HepG2 (cell line): Measurements from ENCODE around the gene LSMEM2. TPM values are rescaled to one million over a fixed set of nuclear protein-coding genes. Genes with fewer than 3 reads are reported as not detected.

Source experiments
- FOXK2 ChIP-seq: fragments of 450-650 bp; IDR thresholded peaks from 2 replicates; pipeline ENCODE4 v1.6.1; 2016
- ZNF3 ChIP-seq: IDR thresholded peaks from 2 replicates; pipeline ENCODE4 v1.7.0; 2017; ENCODE audit warnings: inconsistent platforms
- ZNF552 ChIP-seq: sonication (generic); formaldehyde crosslinking; IDR thresholded peaks from 2 replicates; pipeline ENCODE4 v1.9.0; 2022; ENCODE audit warnings: missing genetic modification reagents, mild to moderate bottlenecking, borderline replicate concordance
- ZNF652 ChIP-seq: IDR thresholded peaks from 2 replicates; pipeline ENCODE4 v1.6.1; 2016; ENCODE audit warnings: low read depth, borderline replicate concordance
- polyA plus RNA-seq, 8 experiments: library from polyadenylated mRNA; depleted of rRNA in 3 of 8; stranded (reverse) in 7 of 8; unstranded in 1 of 8; fragments of >200 nt; fragmentation: Illumina TruSeq in 4 of 8; extraction: Trizol in 4 of 8; gene quantifications; 2 replicates each; pipeline versions ENCODE4 v1.2.1 to v1.2.3, GENCODE V29; 2011 to 2016; ENCODE audit warnings: low read depth in 4 of 8, missing spikeins in 1 of 8, mixed read lengths in 1 of 8; ENCODE audit not compliant: insufficient read depth in 1 of 8
- total RNA-seq, 5 experiments: library from RNA; depleted of rRNA; stranded (reverse); fragments of >200 nt; fragmentation: Illumina TruSeq; extraction: Trizol; gene quantifications; 2 replicates each; pipeline ENCODE4 v1.2.3, GENCODE V29; 2016; ENCODE audit warnings: low read depth in 1 of 5
- TF ChIP-seq, protein P1 (sequence below): sonication (generic); formaldehyde crosslinking; IDR thresholded peaks from 2 replicates; pipeline ENCODE4 v1.8.0; 2022; ENCODE audit warnings: mild to moderate bottlenecking, missing genetic modification reagents, moderate library complexity
- TF ChIP-seq, protein P2 (sequence below): IDR thresholded peaks from 2 replicates; pipeline ENCODE4 v1.6.1; 2012; ENCODE audit warnings: low read depth, low read length, improper control_type of control experiment
- TF ChIP-seq, protein P3 (sequence below): sonication (generic); formaldehyde crosslinking; IDR thresholded peaks from 2 replicates; pipeline ENCODE4 v1.5.0; 2020; ENCODE audit warnings: mild to moderate bottlenecking, missing genetic modification reagents, borderline replicate concordance
- TF ChIP-seq, protein P4 (sequence below): sonication (generic); formaldehyde crosslinking; IDR thresholded peaks from 2 replicates; pipeline ENCODE4 v1.4.0; 2020; ENCODE audit warnings: mild to moderate bottlenecking, missing genetic modification reagents
- TF ChIP-seq, protein P5 (sequence below): sonication (generic); formaldehyde crosslinking; IDR thresholded peaks from 2 replicates; pipeline ENCODE4 v1.4.0; 2020; ENCODE audit warnings: missing genetic modification reagents
- TF ChIP-seq, protein P6 (sequence below): sonication (generic); formaldehyde crosslinking; IDR thresholded peaks from 2 replicates; pipeline ENCODE4 v1.4.0; 2020; ENCODE audit warnings: mild to moderate bottlenecking, missing genetic modification reagents

Gene LSMEM2
- total and polyA plus RNA-seq, 2 of the 13 experiments (the other 11 are each of a cell fraction or from before 2014, with no cell fraction given) = 0.07 to 0.41 TPM

DNA sequence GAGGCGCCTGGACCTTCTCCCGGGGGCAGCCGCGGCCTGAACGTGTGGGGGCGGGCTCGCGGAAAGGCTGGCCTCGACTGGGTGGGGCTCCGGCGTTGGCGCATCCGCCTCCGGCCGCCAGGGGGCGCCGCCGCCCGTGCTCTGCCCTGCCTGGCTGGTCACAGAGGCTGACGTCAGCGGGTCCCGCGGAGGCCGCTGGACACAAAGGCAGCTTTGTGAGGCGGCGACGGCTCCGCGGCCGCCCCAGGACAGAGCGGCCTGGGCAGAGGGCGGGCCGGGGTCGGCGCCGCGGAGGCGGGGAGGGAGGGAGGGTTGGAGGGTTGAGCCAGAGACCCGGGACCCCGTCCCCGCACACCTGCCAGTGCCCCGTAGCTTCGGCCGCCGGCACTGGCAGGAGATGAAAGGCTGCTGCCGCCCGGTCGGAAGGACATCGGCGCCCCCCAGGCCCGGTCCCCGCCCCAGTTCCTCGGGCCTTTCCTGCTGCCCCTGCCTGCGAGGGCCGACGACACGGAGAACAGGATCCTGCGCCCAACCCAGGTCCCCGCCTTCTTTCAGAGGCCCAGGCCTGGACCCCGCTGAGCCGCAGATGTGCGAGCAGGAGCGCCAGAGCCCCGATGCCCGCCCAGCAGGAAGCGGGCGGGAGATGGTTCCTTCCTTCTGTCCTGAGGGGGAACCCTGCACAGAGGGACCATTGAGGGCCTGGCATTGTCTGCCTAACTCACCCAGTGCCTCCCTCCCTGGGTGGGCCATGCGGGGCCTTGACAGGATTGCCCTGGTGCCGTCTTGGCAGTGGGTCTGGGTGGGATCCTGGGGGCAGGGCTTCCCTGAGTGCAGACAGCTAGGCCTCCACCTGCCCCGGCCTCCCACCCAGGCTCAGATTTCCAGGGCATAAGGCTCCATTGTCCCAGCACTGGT lies 18.6 kb upstream of the LSMEM2 start (continued):
- TF ChIP-seq, protein P1, sequence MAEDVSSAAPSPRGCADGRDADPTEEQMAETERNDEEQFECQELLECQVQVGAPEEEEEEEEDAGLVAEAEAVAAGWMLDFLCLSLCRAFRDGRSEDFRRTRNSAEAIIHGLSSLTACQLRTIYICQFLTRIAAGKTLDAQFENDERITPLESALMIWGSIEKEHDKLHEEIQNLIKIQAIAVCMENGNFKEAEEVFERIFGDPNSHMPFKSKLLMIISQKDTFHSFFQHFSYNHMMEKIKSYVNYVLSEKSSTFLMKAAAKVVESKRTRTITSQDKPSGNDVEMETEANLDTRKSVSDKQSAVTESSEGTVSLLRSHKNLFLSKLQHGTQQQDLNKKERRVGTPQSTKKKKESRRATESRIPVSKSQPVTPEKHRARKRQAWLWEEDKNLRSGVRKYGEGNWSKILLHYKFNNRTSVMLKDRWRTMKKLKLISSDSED = no peak
- TF ChIP-seq, protein P2, sequence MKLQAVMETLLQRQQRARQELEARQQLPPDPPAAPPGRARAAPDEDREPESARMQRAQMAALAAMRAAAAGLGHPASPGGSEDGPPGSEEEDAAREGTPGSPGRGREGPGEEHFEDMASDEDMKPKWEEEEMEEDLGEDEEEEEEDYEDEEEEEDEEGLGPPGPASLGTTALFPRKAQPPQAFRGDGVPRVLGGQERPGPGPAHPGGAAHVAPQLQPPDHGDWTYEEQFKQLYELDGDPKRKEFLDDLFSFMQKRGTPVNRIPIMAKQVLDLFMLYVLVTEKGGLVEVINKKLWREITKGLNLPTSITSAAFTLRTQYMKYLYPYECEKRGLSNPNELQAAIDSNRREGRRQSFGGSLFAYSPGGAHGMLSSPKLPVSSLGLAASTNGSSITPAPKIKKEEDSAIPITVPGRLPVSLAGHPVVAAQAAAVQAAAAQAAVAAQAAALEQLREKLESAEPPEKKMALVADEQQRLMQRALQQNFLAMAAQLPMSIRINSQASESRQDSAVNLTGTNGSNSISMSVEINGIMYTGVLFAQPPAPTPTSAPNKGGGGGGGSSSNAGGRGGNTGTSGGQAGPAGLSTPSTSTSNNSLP = no peak
- no peak for TF ChIP-seq ZNF652 (CRISPR knock-in tag)
- TF ChIP-seq, protein P3, sequence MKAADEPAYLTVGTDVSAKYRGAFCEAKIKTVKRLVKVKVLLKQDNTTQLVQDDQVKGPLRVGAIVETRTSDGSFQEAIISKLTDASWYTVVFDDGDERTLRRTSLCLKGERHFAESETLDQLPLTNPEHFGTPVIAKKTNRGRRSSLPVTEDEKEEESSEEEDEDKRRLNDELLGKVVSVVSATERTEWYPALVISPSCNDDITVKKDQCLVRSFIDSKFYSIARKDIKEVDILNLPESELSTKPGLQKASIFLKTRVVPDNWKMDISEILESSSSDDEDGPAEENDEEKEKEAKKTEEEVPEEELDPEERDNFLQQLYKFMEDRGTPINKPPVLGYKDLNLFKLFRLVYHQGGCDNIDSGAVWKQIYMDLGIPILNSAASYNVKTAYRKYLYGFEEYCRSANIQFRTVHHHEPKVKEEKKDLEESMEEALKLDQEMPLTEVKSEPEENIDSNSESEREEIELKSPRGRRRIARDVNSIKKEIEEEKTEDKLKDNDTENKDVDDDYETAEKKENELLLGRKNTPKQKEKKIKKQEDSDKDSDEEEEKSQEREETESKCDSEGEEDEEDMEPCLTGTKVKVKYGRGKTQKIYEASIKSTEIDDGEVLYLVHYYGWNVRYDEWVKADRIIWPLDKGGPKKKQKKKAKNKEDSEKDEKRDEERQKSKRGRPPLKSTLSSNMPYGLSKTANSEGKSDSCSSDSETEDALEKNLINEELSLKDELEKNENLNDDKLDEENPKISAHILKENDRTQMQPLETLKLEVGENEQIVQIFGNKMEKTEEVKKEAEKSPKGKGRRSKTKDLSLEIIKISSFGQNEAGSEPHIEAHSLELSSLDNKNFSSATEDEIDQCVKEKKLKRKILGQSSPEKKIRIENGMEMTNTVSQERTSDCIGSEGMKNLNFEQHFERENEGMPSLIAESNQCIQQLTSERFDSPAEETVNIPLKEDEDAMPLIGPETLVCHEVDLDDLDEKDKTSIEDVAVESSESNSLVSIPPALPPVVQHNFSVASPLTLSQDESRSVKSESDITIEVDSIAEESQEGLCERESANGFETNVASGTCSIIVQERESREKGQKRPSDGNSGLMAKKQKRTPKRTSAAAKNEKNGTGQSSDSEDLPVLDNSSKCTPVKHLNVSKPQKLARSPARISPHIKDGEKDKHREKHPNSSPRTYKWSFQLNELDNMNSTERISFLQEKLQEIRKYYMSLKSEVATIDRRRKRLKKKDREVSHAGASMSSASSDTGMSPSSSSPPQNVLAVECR (CRISPR knock-in tag) = peak; percentile 65; the same call in 1 of the 2 replicates
- TF ChIP-seq, protein P4, sequence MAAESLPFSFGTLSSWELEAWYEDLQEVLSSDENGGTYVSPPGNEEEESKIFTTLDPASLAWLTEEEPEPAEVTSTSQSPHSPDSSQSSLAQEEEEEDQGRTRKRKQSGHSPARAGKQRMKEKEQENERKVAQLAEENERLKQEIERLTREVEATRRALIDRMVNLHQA = no peak
- TF ChIP-seq, protein P5, sequence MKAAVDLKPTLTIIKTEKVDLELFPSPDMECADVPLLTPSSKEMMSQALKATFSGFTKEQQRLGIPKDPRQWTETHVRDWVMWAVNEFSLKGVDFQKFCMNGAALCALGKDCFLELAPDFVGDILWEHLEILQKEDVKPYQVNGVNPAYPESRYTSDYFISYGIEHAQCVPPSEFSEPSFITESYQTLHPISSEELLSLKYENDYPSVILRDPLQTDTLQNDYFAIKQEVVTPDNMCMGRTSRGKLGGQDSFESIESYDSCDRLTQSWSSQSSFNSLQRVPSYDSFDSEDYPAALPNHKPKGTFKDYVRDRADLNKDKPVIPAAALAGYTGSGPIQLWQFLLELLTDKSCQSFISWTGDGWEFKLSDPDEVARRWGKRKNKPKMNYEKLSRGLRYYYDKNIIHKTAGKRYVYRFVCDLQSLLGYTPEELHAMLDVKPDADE = no peak
- TF ChIP-seq, protein P6, sequence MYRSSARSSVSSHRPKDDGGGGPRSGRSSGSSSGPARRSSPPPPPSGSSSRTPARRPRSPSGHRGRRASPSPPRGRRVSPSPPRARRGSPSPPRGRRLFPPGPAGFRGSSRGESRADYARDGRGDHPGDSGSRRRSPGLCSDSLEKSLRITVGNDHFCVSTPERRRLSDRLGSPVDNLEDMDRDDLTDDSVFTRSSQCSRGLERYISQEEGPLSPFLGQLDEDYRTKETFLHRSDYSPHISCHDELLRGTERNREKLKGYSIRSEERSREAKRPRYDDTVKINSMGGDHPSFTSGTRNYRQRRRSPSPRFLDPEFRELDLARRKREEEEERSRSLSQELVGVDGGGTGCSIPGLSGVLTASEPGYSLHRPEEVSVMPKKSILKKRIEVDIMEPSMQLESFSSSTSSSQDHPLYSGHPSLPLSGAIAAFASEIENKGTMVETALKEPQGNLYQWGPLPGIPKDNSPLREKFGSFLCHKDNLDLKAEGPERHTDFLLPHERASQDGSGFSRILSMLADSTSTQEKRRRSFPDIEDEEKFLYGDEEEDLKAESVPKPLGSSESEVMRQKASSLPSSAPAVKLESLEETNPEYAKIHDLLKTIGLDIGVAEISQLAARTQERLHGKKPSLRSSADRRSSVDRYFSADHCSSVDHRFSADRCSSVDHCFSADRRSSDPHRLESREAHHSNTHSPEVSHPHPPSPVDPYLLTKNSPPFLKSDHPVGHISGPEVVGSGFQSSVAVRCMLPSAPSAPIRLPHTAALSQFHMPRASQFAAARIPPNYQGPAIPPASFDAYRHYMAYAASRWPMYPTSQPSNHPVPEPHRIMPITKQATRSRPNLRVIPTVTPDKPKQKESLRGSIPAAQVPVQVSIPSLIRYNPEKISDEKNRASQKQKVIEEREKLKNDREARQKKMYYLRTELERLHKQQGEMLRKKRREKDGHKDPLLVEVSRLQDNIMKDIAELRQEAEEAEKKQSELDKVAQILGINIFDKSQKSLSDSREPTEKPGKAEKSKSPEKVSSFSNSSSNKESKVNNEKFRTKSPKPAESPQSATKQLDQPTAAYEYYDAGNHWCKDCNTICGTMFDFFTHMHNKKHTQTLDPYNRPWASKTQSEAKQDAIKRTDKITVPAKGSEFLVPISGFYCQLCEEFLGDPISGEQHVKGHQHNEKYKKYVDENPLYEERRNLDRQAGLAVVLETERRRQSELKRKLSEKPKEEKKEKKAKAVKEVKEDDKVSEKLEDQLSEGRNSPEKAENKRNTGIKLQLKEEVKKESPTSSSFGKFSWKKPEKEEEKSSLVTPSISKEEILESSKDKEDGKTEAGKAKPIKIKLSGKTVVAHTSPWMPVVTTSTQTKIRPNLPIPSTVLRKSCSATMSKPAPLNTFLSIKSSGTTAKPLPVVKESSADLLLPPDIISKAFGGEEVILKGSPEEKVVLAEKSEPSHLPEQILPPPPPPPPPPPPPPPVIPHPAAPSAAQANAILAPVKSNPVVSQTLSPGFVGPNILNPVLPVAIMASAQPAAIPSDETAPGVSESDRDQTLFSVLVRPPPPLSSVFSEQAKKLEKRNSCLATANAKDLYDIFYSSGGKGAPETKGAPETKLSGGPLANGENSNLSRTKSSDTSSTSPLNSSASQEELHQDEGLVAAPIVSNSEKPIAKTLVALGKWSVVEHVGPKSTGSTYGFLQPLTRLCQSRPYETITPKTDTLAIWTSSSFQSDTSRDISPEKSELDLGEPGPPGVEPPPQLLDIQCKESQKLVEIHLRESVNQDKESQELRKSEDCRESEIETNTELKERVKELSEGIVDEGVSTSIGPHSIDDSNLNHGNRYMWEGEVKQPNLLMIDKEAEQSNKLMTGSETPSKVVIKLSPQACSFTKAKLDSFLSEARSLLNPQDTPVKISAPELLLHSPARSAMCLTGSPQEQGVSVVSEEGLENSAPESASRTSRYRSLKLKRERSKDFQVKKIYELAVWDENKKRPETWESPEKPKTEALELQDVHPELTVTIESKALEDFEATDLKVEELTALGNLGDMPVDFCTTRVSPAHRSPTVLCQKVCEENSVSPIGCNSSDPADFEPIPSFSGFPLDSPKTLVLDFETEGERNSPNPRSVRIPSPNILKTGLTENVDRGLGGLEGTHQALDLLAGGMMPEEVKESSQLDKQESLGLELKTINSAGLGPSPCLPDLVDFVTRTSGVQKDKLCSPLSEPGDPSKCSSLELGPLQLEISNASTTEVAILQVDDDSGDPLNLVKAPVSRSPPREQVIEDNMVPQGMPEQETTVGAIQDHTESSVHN (CRISPR knock-in tag) = no peak
- TF ChIP-seq ZNF552 (CRISPR knock-in tag) = no peak; the same call in 1 of the 2 replicates
- TF ChIP-seq ZNF3 (CRISPR knock-in tag) = no peak
- no peak for TF ChIP-seq FOXK2
